Measurements from ENCODE around the gene PGLYRP4. TPM values are rescaled to one million over a fixed set of nuclear protein-coding genes. Genes with fewer than 3 reads are reported as not detected.

The PGLYRP4 gene
- total RNA-seq, 1 experiment from 2014 or later: not detected

DNA sequence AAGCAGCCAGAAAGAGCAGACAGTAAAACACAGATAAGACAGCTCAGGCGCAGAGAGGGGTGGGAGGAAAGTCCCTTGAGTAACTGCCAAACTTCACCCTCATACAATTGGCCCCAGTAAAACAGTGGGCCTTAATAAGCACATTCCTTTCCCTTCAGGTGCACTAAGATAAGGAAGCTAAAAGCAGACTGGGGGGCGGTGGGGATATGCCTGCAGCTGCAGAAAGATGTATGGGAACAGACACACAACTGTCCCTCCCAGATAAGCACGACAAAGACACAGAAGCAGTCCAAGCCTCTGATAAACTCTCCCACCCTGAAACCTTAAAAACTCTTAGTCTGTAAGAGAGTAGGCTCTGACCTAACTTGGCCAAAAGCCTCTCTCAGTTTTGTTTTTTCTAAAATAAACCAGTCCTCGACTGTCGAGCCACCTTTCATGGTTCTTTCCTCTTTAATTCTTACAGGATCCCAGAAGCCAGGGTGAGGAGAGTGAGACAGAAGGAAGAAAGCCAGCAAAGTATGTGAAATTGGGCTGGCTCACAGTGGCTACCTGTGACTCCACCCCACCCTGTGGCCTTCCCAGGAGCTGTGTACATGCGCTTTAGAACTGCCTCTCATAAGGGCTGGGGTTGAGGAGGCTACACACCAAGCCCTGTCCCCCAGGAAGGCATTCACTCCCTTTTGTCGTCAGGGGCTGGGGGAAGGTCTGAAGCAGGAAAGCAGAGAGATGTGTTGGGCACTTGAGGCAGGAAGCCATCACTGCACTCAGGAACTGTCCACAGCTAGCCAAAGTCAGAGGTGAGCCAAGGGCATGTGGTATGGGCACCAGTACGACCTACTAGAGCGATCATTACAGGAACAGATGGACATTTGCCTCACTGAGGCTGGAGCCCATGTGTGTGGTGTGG lies 4.6 kb downstream of the PGLYRP4 start:
- no peak for DNase-seq (ENCODE audit: low spot score)
- TF ChIP-seq, protein P1, sequence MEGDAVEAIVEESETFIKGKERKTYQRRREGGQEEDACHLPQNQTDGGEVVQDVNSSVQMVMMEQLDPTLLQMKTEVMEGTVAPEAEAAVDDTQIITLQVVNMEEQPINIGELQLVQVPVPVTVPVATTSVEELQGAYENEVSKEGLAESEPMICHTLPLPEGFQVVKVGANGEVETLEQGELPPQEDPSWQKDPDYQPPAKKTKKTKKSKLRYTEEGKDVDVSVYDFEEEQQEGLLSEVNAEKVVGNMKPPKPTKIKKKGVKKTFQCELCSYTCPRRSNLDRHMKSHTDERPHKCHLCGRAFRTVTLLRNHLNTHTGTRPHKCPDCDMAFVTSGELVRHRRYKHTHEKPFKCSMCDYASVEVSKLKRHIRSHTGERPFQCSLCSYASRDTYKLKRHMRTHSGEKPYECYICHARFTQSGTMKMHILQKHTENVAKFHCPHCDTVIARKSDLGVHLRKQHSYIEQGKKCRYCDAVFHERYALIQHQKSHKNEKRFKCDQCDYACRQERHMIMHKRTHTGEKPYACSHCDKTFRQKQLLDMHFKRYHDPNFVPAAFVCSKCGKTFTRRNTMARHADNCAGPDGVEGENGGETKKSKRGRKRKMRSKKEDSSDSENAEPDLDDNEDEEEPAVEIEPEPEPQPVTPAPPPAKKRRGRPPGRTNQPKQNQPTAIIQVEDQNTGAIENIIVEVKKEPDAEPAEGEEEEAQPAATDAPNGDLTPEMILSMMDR (conservative IDR thresholded peaks at IDR 0.05; ENCODE audit: low read depth, low read length): no peak
- TF ChIP-seq EZH2 (IDR thresholded peaks at IDR 0.05; ENCODE audit: borderline replicate concordance, low read depth, low read length, poor library complexity, severe bottlenecking): no peak
- no peak overlapping the region for H3K4me3 ChIP-seq (ENCODE audit: low read depth, low read length, poor library complexity, severe bottlenecking)
- H3K9me3 ChIP-seq (ENCODE audit: low read depth, low read length, poor library complexity, severe bottlenecking): no peaks in the 10 kb centered on the region
- no peaks in the 10 kb centered on the region for H3K4me1 ChIP-seq (ENCODE audit: insufficient read depth, low read length, poor library complexity, severe bottlenecking)
- BruUV-seq (replicated peaks): no TSS peak
- CTCF ChIA-PET: no interaction called here
- no peak overlapping the region for H3K27ac ChIP-seq (ENCODE audit: low read depth, low read length, poor library complexity, severe bottlenecking)
- no peaks in the 10 kb centered on the region for H3K36me3 ChIP-seq (ENCODE audit: insufficient read depth, low read length, poor library complexity, severe bottlenecking)
- peaks cover 96% of the 10 kb centered on the region for H3K27me3 ChIP-seq (replicated peaks; ENCODE audit: insufficient read depth, low read depth, low read length, poor library complexity)
- POLR2A ChIA-PET (ENCODE audit: low non-redundant PET): no interaction called here
- intact Hi-C loops (cut with micrococcal nuclease; ENCODE audit: unreplicated experiment): no loop called here

GRCh38 chr1:153343040-153343681 lies 5.5 kb downstream of the PGLYRP4 start:
- CTCF ChIA-PET: no interaction called here
- DNase-seq (ENCODE audit: low spot score): no peak
- H3K9me3 ChIP-seq (ENCODE audit: low read depth, low read length, poor library complexity, severe bottlenecking): no peaks in the 10 kb centered on the region
- TF ChIP-seq, protein P1 (conservative IDR thresholded peaks at IDR 0.05; ENCODE audit: low read depth, low read length): no peak
- no peak for TF ChIP-seq EZH2 (IDR thresholded peaks at IDR 0.05; ENCODE audit: borderline replicate concordance, low read depth, low read length, poor library complexity, severe bottlenecking)
- no peaks in the 10 kb centered on the region for H3K4me1 ChIP-seq (ENCODE audit: insufficient read depth, low read length, poor library complexity, severe bottlenecking)
- BruUV-seq (replicated peaks): no TSS peak
- peaks cover 92% of the 10 kb centered on the region for H3K27me3 ChIP-seq (replicated peaks; ENCODE audit: insufficient read depth, low read depth, low read length, poor library complexity)
- POLR2A ChIA-PET (ENCODE audit: low non-redundant PET): no interaction called here
- H3K4me3 ChIP-seq (ENCODE audit: low read depth, low read length, poor library complexity, severe bottlenecking): no peak overlapping the region
- intact Hi-C loops (cut with micrococcal nuclease; ENCODE audit: unreplicated experiment): no loop called here
- no peaks in the 10 kb centered on the region for H3K36me3 ChIP-seq (ENCODE audit: insufficient read depth, low read length, poor library complexity, severe bottlenecking)
- no peak overlapping the region for H3K27ac ChIP-seq (ENCODE audit: low read depth, low read length, poor library complexity, severe bottlenecking)

- Histone ChIP-seq H3K4me1 (ENCODE audit: insufficient read depth, low read length, poor library complexity, severe bottlenecking) (no peaks in the 10 kb centered on the region), H3K4me3 (ENCODE audit: low read depth, low read length, poor library complexity, severe bottlenecking) (no peak overlapping the region), H3K36me3 (ENCODE audit: insufficient read depth, low read length, poor library complexity, severe bottlenecking) (no peaks in the 10 kb centered on the region), H3K27ac (ENCODE audit: low read depth, low read length, poor library complexity, severe bottlenecking) (no peak overlapping the region), H3K27me3 (replicated peaks; ENCODE audit: insufficient read depth, low read depth, low read length, poor library complexity) (peaks cover 83% of the 10 kb centered on the region), H3K9me3 (ENCODE audit: low read depth, low read length, poor library complexity, severe bottlenecking) (no peaks in the 10 kb centered on the region)
- TF ChIP-seq EZH2 (IDR thresholded peaks at IDR 0.05; ENCODE audit: borderline replicate concordance, low read depth, low read length, poor library complexity, severe bottlenecking): no peak
- TF ChIP-seq, protein P1 (conservative IDR thresholded peaks at IDR 0.05; ENCODE audit: low read depth, low read length): no peak
- no peak for DNase-seq (ENCODE audit: low spot score)
- BruUV-seq (replicated peaks): no TSS peak
- ChIA-PET POLR2A (ENCODE audit: low non-redundant PET) (no interaction called here), CTCF (no interaction called here)
- intact Hi-C loops (cut with micrococcal nuclease; ENCODE audit: unreplicated experiment): no loop called here
Measured at GRCh38 chr1:153342178-153342577, 6.5 kb downstream of the PGLYRP4 start.

All from A673 (cell line).